HG03196 (cell line): Measurements from ENCODE around the gene RASSF3.
"Not testable (repeated sequence)": the region's sequence is repeated elsewhere in the genome, so short reads cannot be mapped to it uniquely, and the experiment has no call there.

Source experiments
- ATAC-seq: cut with Tn5 transposase; IDR thresholded peaks from one replicate; pipeline ENCODE4 v1.9.1; 2021; ENCODE audit not compliant: unreplicated experiment

Gene RASSF3

GRCh38 chr12:64595863-64596793, 14.2 kb upstream of the RASSF3 start:
- ATAC-seq: no peak

- ATAC-seq: no peak
These were observed 11.5 kb upstream of the RASSF3 start for GRCh38 chr12:64598831-64599230.

GRCh38 chr12:64600164-64600561, 10.1 kb upstream of the RASSF3 start:
- no peak for ATAC-seq

- no peak for ATAC-seq
These were observed 7.0 kb upstream of the RASSF3 start for GRCh38 chr12:64603183-64603841.

GRCh38 chr12:64608901-64609535, 1.3 kb upstream of the RASSF3 start:
- ATAC-seq: peak; percentile 26

GRCh38 chr12:64609536-64610078, 688 bp upstream of the RASSF3 start:
- ATAC-seq: no peak

- peak; percentile 61 for ATAC-seq
These were observed 505 bp downstream of the RASSF3 start for GRCh38 chr12:64610660-64611340.

- ATAC-seq: no peak
These were observed 1.3 kb downstream of the RASSF3 start for GRCh38 chr12:64611341-64612284.

- ATAC-seq: no peak
These were observed 2.5 kb downstream of the RASSF3 start for GRCh38 chr12:64612843-64613242.

- ATAC-seq: not testable (repeated sequence)
These were observed 3.6 kb downstream of the RASSF3 start for GRCh38 chr12:64613775-64614398.

- ATAC-seq: no peak
These were observed 5.9 kb downstream of the RASSF3 start for GRCh38 chr12:64616201-64616600.

- ATAC-seq: peak; percentile 60
These were observed 8.8 kb downstream of the RASSF3 start for GRCh38 chr12:64618953-64619590.

- peak; percentile 52 for ATAC-seq
These were observed 11.1 kb downstream of the RASSF3 start for GRCh38 chr12:64621257-64621942.

- no peak for ATAC-seq
These were observed 13.7 kb downstream of the RASSF3 start for GRCh38 chr12:64624035-64624434.

GRCh38 chr12:64625243-64626077, 15.2 kb downstream of the RASSF3 start:
- ATAC-seq: peak; percentile 52

- ATAC-seq: not testable (repeated sequence)
These were observed 16.3 kb downstream of the RASSF3 start for GRCh38 chr12:64626588-64626987.

- ATAC-seq: no peak
These were observed 17.5 kb downstream of the RASSF3 start for GRCh38 chr12:64627771-64628170.
